SK-N-SH treated with all-trans-retinoic acid at 6 μM for 48 hours (cell line): ENCODE data around the gene TCF12.

Experiments used
- ATAC-seq: fragments of 200-7000 bp; cut with Tn5 transposase; 3 replicates; pipeline ENCODE4 v1.9.1; 2020; ENCODE audit warnings: mild to moderate bottlenecking, moderate library complexity
- ARNTL ChIP-seq: fragments of 450-650 bp; formaldehyde crosslinking; IDR thresholded peaks from 2 replicates; pipeline ENCODE4 v1.5.0; 2020; ENCODE audit warnings: low read depth, mild to moderate bottlenecking, moderate library complexity, borderline replicate concordance
- BACH2 ChIP-seq: fragments of 250-450 bp; sonication (Bioruptor Pico); IDR thresholded peaks from 2 replicates; pipeline ENCODE4 v1.9.0; 2021; ENCODE audit warnings: mild to moderate bottlenecking, borderline replicate concordance
- CSDC2 ChIP-seq: fragments of 250-450 bp; sonication (Bioruptor Pico); IDR thresholded peaks from 2 replicates; pipeline ENCODE4 v1.5.0; 2020; ENCODE audit warnings: mild to moderate bottlenecking, moderate library complexity
- CSRNP3 ChIP-seq: fragments of 250-450 bp; sonication (Bioruptor Pico); IDR thresholded peaks from 2 replicates; pipeline ENCODE4 v1.5.1; 2021; ENCODE audit warnings: mild to moderate bottlenecking, moderate library complexity
- ESRRG ChIP-seq: fragments of 250-450 bp; sonication (Bioruptor Pico); IDR thresholded peaks from 2 replicates; pipeline ENCODE4 v1.6.1; 2021; ENCODE audit warnings: mild to moderate bottlenecking
- GLIS3 ChIP-seq: fragments of 250-450 bp; sonication (Bioruptor Pico); IDR thresholded peaks from 2 replicates; pipeline ENCODE4 v1.5.0; 2020; ENCODE audit warnings: mild to moderate bottlenecking, moderate library complexity
- ISL1 ChIP-seq: fragments of 250-450 bp; sonication (Bioruptor Pico); IDR thresholded peaks from 2 replicates; pipeline ENCODE4 v2.1.2; 2022; ENCODE audit warnings: mild to moderate bottlenecking, moderate library complexity
- OSR1 ChIP-seq: fragments of 250-450 bp; sonication (Bioruptor Pico); IDR thresholded peaks from 2 replicates; pipeline ENCODE4 v1.8.0; 2022; ENCODE audit warnings: moderate library complexity, mild to moderate bottlenecking, inconsistent platforms
- PATZ1 ChIP-seq: fragments of 250-450 bp; sonication (Bioruptor Pico); IDR thresholded peaks from 2 replicates; pipeline ENCODE4 v1.8.0; 2020; ENCODE audit warnings: mild to moderate bottlenecking, moderate library complexity, borderline replicate concordance
- PPARA ChIP-seq: fragments of 250-450 bp; sonication (Bioruptor Pico); IDR thresholded peaks from 2 replicates; pipeline ENCODE4 v1.5.0; 2020; ENCODE audit warnings: mild to moderate bottlenecking, borderline replicate concordance
- RARB ChIP-seq: fragments of 250-450 bp; sonication (Bioruptor Pico); IDR thresholded peaks from 2 replicates; pipeline ENCODE4 v1.8.0; 2021; ENCODE audit warnings: mild to moderate bottlenecking, moderate library complexity
- SNAI2 ChIP-seq: fragments of 250-450 bp; sonication (Bioruptor Pico); IDR thresholded peaks from 2 replicates; pipeline ENCODE4 v1.5.0; 2020; ENCODE audit warnings: mild to moderate bottlenecking, moderate library complexity
- TCF4 ChIP-seq: fragments of 250-450 bp; sonication (Bioruptor Pico); IDR thresholded peaks from 2 replicates; pipeline ENCODE4 v1.8.0; 2021; ENCODE audit warnings: mild to moderate bottlenecking, moderate library complexity, borderline replicate concordance
- TSHZ2 ChIP-seq: fragments of 250-450 bp; sonication (Bioruptor Pico); IDR thresholded peaks from 2 replicates; pipeline ENCODE4 v1.5.0; 2020; ENCODE audit warnings: mild to moderate bottlenecking, moderate library complexity
- ZC3H10 ChIP-seq: fragments of 250-450 bp; sonication (Bioruptor Pico); IDR thresholded peaks from 2 replicates; pipeline ENCODE4 v1.5.1; 2021; ENCODE audit warnings: mild to moderate bottlenecking, moderate library complexity
- ZFP3 ChIP-seq: fragments of 250-450 bp; sonication (Bioruptor Pico); IDR thresholded peaks from 2 replicates; pipeline ENCODE4 v1.5.0; 2020; ENCODE audit warnings: mild to moderate bottlenecking, moderate library complexity
- ZFP30 ChIP-seq: fragments of 450-650 bp; formaldehyde crosslinking; IDR thresholded peaks from 2 replicates; pipeline ENCODE4 v1.5.0; 2022; ENCODE audit warnings: mild to moderate bottlenecking, moderate library complexity
- ZNF565 ChIP-seq: fragments of 450-650 bp; formaldehyde crosslinking; conservative IDR thresholded peaks from 2 replicates; pipeline ENCODE4 v1.5.0; 2020; ENCODE audit warnings: low read depth, mild to moderate bottlenecking, moderate library complexity
- ZNF70 ChIP-seq: fragments of 450-650 bp; formaldehyde crosslinking; IDR thresholded peaks from 2 replicates; pipeline ENCODE4 v1.5.0; 2020; ENCODE audit warnings: mild to moderate bottlenecking, moderate library complexity
- ZNF8 ChIP-seq: fragments of 450-650 bp; formaldehyde crosslinking; IDR thresholded peaks from 2 replicates; pipeline ENCODE4 v1.5.0; 2020; ENCODE audit warnings: mild to moderate bottlenecking, moderate library complexity

TCF12 gene

GRCh38 chr15:56992725-56993124, 74.3 kb downstream of the TCF12 start:
- TF ChIP-seq CSRNP3 (CRISPR knock-in tag) (no peak), PATZ1 (CRISPR knock-in tag) (no peak), TSHZ2 (CRISPR knock-in tag) (no peak), ZC3H10 (CRISPR knock-in tag) (no peak), ZNF70 (CRISPR knock-in tag) (no peak), BACH2 (no peak), ZFP30 (no peak), ZNF8 (CRISPR knock-in tag) (no peak), ARNTL (CRISPR knock-in tag) (no peak), RARB (no peak), ZFP3 (CRISPR knock-in tag) (no peak)
- no peak for ATAC-seq

GRCh38 chr15:56994280-56994679, 75.8 kb downstream of the TCF12 start:
- no peak for ATAC-seq
- TF ChIP-seq ZNF8 (CRISPR knock-in tag), result no peak
- TF ChIP-seq OSR1 (CRISPR knock-in tag), result no peak
- no peak for TF ChIP-seq SNAI2 (CRISPR knock-in tag)
- no peak for TF ChIP-seq ESRRG (CRISPR knock-in tag)
- no peak for TF ChIP-seq ISL1 (CRISPR knock-in tag)
- no peak for TF ChIP-seq ZFP30
- TF ChIP-seq CSDC2 (CRISPR knock-in tag), result no peak
- TF ChIP-seq PATZ1 (CRISPR knock-in tag), result no peak
- TF ChIP-seq ZNF70 (CRISPR knock-in tag), result no peak
- no peak for TF ChIP-seq ZFP3 (CRISPR knock-in tag)
- no peak for TF ChIP-seq TCF4 (CRISPR knock-in tag)

DNA sequence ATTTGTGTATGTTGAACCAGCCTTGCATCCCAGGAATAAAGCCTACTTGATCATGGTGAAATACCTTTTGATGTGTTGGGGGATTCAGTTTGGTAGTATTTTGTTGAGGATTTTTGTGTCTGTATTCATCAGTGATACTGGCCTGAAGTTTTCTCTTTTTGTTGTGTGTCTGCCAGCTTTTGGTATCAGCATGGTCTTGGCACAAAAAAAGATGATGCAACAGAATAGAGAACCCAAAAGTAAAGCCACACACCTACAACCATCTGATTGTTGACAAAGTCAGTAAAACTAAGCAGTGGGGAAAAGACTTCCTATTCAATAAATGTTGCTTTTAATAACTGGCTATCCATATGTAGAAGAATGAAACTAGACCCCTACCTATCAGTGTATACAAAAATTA, 77.6 kb downstream of the TCF12 start:
- ATAC-seq, result no peak
- TF ChIP-seq GLIS3 (CRISPR knock-in tag) (no peak), CSDC2 (CRISPR knock-in tag) (no peak), ZNF565 (CRISPR knock-in tag) (no peak), CSRNP3 (CRISPR knock-in tag) (no peak)

GRCh38 chr15:56996746-56997470, 78.5 kb downstream of the TCF12 start:
- TF ChIP-seq PPARA (CRISPR knock-in tag) (no peak), ZNF8 (CRISPR knock-in tag) (peak; percentile 88)
- TF ChIP-seq, all 23 proteins: peak for 1

More at GRCh38 chr15:56996746-56997470, 78.5 kb downstream of the TCF12 start:
- no peak for ATAC-seq
